Stimulated activated CD4-positive, alpha-beta T cell treated with anti-CD3 and anti-CD28 coated beads, Interleukin-15, amount 100 ng/mL, for 1 hour (primary cell): ENCODE measurements around the gene DMAC2L.
"Not testable (repeated sequence)": the region's sequence is repeated elsewhere in the genome, so short reads cannot be mapped to it uniquely, and the experiment has no call there.

ENCODE experiments used
- DNase-seq, 2 donors: peaks; one replicate each; pipeline ENCODE4 v3.0.0-alpha.2; 2020; ENCODE audit warnings: low read depth in 1 of 2, low spot score in 1 of 2

The DMAC2L gene

GRCh38 chr14:50311972-50312733, at the start of gene DMAC2L, which contains the start of gene L2HGDH:
Gene DMAC2L, plus strand, starts transcription at chr14:50312324. Its CDS starts 9,164 bp downstream, at chr14:50321488.
Gene L2HGDH, minus strand, starts transcription at chr14:50312229. Its CDS starts 79 bp downstream, at chr14:50312150.
- DNase-seq, result peak; percentile 75 to 84

GRCh38 chr14:50262865-50263264, 49.3 kb upstream of the DMAC2L start:
- DNase-seq, result no peak

DNA sequence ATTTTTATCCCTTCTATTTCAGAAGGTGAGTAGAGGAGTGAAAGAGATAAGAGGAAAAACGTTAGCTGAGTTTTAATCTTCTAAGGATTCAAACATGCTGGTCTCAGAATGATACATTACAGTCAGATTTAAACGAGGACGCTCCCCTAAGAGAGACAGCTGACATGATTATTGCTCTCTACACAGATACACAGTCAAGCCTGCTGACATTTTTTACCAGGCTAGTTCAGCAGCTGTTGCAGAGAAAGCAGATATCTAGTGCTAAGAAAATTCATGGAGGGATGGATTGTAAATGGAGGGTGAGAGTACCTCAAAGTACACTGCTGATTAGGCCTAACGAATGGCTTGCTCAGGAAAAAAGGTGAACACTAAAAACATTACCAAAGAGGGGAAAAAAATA, 48.8 kb upstream of the DMAC2L start:
- DNase-seq, result no peak

- DNase-seq, result no peak
Measured at GRCh38 chr14:50265029-50265428, 47.1 kb upstream of the DMAC2L start.

- no peak for DNase-seq
Measured at GRCh38 chr14:50270932-50271331, 41.2 kb upstream of the DMAC2L start.

DNA sequence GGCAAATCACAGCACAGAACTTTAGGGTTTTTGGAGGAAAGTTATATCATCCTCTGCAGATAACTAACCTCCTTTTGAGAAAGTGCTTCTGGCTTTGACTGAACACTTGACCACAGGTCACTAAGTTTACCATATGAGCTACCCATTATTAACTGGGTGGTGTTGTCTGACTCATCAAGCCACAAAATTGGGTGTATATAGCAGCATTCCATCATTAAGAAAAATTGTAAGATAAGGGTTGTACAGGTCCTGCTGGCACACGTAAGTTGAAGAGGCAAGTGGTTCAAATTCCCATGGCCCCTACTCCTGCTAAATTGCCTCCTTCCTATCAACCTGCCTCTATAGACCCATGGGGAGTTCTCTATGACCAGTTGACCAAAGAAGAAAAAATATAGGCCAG, 39.6 kb upstream of the DMAC2L start:
- no peak for DNase-seq

DNA sequence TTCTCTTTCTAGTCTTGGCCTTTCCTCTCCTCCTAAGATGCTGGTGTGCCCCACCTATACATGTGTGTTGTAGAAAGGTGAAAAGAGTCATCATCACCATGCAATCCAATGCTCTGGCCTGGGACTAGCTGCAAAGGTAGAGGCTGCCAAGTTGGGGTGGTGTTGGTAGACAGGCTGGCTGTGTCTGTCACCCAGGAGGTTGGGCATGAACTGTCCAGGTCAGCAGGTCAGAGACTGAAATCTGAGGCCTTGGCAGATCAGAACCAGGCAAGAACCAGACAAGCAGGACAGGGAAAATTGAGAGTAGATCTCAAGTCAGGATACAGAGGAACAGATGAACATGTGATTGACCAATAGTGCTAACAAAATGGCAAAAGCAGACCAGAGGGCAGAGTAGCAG, 26.3 kb upstream of the DMAC2L start:
- DNase-seq, result no peak

DNA sequence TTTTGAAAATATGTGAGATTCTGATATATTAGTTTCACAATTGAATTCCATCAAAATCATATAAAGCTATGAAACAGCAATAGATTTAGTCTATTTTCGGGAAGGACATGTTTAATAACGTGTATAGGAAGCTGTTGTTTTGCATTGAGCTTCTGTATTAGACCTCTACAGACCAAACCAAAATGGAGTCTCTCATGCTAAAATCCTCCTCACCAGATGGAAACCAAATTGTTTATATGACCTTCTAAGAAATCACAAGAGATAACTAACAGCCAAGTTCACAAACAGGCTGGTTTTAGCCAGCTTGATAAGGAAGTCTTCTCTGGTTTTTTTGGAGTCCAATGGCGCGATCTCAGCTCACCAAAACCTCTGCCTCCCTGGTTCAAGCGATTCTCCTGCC, 24.0 kb upstream of the DMAC2L start:
- no peak for DNase-seq

GRCh38 chr14:50290306-50290705, 21.8 kb upstream of the DMAC2L start:
- DNase-seq, result no peak

DNA sequence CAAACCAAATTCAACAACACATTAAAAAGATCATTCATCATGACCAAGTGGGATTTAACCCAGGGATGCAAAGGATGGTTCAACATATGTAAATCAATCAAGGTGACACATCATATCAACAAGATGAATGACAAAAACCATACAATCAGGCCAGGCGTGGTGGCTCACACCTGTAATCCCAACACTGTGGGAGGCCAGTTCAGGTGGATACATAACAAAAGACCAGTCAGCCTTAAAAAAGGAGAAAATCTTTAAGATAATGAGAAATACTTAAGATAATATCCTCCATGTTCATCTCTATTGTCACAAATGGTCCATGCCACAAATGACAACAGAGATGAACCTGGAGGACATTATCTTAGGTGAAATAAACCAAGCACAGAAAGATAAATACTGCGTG, 12.5 kb upstream of the DMAC2L start:
- no peak for DNase-seq

DNA sequence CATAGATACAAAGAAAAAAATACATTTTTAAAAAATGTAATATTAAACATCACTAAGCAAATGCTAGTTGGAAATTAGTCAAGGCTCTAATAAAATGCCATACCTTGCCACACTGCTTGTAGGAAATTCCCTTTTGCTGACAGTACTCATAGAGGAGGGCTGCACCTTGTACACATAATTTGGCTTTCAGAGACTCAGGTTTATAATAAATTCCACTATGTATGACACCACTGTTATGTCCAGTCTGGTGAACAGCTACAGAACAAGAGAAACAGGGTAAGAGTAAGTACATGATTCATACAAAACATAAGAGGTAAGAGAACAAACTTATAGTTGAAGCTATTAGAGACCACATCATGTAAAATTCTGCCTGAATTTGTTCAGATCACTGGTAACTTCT, 10.2 kb upstream of the DMAC2L start:
- DNase-seq, result no peak

- no peak for DNase-seq
Measured at GRCh38 chr14:50303744-50304471, 8.2 kb upstream of the DMAC2L start.

- no peak for DNase-seq
Measured at GRCh38 chr14:50308363-50308915, 3.7 kb upstream of the DMAC2L start.

GRCh38 chr14:50310445-50310844, 1.7 kb upstream of the DMAC2L start:
- no peak for DNase-seq

- DNase-seq, result no peak
Measured at GRCh38 chr14:50311337-50311971, 670 bp upstream of the DMAC2L start.

GRCh38 chr14:50312734-50313054, 570 bp downstream of the DMAC2L start:
- no peak for DNase-seq

DNA sequence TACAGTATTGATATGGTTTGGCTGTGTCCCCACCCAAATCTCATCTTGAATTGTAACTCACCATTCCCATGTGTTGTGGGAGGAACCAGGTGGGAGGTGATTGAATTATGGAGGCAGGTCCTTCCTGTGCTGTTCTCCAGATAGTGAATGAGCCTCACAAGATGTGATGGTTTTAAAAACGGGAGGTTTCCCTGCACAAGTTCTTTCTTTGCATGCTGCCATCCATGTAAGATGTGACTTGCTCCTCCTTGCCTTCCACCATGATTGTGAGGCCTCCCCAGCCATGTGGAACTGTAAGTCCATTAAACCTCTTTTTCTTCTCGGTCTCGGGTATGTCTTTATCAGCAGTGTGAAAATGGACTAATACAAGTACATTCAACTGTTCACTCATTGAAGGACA, 2.0 kb downstream of the DMAC2L start:
- not testable (repeated sequence) for DNase-seq

DNA sequence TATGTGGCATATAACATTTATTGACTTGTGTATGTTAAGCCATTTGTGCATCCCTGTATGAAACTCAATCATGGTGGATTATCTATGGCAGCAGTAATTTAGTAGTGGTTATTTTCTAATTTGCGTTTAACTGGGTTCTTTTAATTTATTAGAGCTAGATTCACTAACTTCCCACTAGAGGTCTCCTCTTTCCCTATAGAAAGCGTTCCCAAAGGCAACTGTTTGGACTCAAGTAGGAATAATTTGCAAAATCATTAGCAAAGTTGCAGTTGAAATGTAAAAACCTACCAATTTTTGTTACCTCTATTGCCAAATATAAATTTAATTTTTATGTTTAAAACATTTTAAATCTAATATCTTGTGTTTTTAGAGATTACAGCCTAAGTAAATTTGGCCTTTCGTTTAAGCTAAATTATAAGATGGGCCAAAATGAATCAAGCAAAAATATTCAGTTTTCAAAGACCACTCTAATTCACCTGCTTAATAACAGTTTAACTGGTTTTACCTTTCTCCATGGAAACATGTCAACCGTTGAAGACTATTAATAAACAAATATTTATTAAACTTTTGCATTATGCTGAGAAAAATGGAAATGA, 6.0 kb downstream of the DMAC2L start:
- DNase-seq, result no peak

- DNase-seq, result no peak
Measured at GRCh38 chr14:50319293-50319692, 7.2 kb downstream of the DMAC2L start.

GRCh38 chr14:50319721-50320120, 7.6 kb downstream of the DMAC2L start:
- no peak for DNase-seq

- no peak for DNase-seq
Measured at GRCh38 chr14:50320283-50320682, 8.2 kb downstream of the DMAC2L start.
